Measurements from ENCODE around the gene GCN1.

Gene GCN1

DNA sequence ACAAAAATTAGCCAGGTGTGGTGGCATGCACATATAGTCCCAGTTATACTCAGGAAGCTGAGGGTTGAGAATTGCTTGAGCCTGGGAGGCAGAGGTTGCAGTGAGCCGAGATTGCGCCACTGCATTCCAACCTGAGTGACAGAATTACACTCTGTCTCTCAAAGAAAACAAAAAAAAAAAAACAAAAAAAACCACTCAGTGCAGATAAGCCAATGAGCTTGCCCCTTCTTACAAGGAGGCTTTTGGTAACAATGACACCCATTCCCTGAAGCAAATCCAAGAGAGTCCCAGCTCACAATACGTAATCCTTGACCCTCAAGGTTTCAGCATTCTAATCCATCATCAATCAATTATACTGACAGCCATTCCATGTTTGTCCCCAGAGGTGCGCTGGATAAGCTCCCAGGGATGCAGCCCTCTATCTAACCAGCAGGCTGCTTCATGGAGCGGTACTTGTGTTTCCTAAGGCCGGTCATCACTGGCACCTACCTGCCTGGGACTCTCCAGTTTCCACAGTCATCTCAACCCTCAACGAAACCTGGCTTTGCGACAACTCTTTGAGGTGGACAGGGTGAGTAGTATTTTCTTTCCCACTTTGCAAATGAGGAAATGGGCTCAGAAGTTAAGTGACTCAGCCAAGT lies 12.4 kb downstream of the GCN1 start:
- DNase-seq (ENCODE audit: low read depth in 1 of 2, low spot score in 1 of 2): no peak

DNA sequence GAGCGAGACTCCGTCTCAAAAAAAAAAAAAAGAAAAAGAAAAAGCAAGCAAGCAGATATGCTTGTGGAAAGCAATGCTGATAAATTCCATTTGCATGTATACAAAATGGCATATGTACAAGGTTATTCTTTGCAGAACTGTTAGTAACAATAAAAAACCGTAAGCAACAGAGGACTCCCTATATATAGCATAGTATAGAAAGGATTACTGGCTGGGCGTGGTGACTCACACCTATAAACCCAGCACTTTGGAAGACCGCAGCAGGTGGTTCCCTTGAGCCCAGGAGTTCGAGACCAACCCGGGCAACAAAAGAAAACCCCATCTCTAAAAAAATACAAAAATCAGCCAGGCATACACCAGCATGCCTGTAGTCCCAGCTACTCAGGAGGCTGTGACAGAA lies 13.5 kb downstream of the GCN1 start:
- DNase-seq (ENCODE audit: low read depth in 1 of 2, low spot score in 1 of 2): no peak

GRCh38 chr12:120175537-120175936 lies 19.0 kb downstream of the GCN1 start:
- no peak for DNase-seq (ENCODE audit: low read depth in 1 of 2, low spot score in 1 of 2)

- DNase-seq (ENCODE audit: low read depth in 1 of 2, low spot score in 1 of 2): no peak
These were observed 19.5 kb downstream of the GCN1 start for GRCh38 chr12:120175062-120175461.

- DNase-seq (ENCODE audit: low read depth in 1 of 2, low spot score in 1 of 2): no peak
These were observed 22.5 kb downstream of the GCN1 start for GRCh38 chr12:120172053-120172452.

DNA sequence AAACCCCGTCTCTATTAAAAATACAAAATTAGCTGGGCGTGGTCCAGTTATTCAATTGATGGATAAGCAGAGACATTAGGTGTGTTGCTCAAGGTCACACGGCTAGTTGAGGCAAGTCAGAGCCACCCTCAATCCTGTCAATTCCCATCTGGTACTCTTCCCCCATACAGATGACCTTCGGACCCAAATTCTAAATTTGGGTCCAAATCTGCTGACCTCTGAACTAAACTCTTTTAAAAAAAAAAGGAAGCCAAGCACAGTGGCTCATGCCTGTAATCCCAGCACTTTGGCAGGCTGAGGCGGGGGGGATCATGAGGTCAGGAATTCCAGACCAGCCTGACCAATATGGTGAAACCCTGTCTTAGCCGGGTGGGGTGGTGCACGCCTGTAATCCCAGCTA lies 23.9 kb downstream of the GCN1 start:
- no peak for DNase-seq (ENCODE audit: low read depth in 1 of 2, low spot score in 1 of 2)

- no peak for DNase-seq (ENCODE audit: low read depth in 1 of 2, low spot score in 1 of 2)
These were observed 24.6 kb downstream of the GCN1 start for GRCh38 chr12:120169946-120170345.

DNA sequence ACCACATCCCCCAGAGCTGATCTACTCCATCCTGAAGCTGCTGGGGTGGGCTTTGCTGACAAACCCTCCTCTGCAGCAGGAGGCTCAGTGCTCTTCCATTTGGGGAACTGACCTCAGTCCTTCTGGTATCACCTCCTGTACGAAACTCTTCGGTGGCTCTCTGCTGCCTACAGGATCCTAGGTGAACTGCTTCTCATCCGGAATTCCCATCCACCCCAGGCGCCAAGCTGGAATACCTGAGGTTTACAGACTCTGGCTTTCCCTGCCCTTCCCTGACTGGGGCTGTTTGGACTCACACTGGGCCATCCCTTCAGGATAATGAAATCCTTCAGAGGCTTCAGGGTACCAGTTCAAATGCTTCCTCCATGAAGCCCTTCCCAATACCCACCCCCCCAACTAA lies 26.2 kb downstream of the GCN1 start:
- no peak for DNase-seq (ENCODE audit: low read depth in 1 of 2, low spot score in 1 of 2)

GRCh38 chr12:120167529-120168095 lies 26.9 kb downstream of the GCN1 start:
- DNase-seq (ENCODE audit: low read depth in 1 of 2, low spot score in 1 of 2): no peak

- DNase-seq (ENCODE audit: low read depth in 1 of 2, low spot score in 1 of 2): no peak
These were observed 30.2 kb downstream of the GCN1 start for GRCh38 chr12:120164293-120164692.

DNA sequence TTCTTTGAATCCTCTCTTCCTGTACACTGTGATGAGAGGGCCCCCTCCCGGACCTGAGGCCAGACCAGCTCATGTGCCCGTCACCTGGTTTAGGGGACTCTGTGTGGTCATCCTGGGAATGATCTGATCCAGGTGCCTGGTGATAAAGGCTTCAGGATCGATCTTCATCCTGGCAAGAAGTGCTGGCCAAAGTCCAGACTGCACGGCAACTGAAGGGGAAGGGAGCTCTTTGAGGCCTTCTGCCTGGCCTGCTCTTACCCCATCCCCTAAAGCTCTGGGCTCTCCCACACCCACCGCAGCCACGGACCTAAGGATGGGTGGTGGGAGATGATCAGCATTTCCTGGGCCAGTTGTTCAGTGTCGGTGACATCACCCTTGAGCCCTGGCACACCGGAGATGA lies 31.8 kb downstream of the GCN1 start:
- DNase-seq (ENCODE audit: low read depth in 1 of 2, low spot score in 1 of 2): no peak

DNA sequence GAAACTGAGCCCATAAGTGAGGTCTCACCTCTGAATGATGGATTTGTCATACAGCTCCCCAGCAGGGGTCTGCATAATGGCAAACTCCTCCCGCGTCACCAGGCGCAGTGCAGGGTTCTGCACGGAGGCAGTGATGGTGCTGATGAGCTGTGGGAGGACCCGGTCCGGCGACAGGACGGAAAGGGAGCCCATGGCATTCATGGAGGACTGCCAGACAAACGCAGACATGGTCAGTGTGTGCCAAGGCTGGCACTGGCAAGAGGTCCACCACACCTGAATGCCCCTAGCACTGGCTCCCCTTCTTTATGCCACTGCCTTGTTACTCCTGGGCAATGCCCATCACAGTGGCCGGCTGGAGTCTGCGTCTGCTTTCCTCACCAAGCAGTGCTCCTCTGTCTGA lies 32.7 kb downstream of the GCN1 start:
- DNase-seq (ENCODE audit: low read depth in 1 of 2, low spot score in 1 of 2): no peak

GRCh38 chr12:120159509-120160237 lies 34.8 kb downstream of the GCN1 start:
- DNase-seq (ENCODE audit: low read depth in 1 of 2, low spot score in 1 of 2): no peak

- no peak for DNase-seq (ENCODE audit: low read depth in 1 of 2, low spot score in 1 of 2)
These were observed 36.2 kb downstream of the GCN1 start for GRCh38 chr12:120158351-120158750.

DNA sequence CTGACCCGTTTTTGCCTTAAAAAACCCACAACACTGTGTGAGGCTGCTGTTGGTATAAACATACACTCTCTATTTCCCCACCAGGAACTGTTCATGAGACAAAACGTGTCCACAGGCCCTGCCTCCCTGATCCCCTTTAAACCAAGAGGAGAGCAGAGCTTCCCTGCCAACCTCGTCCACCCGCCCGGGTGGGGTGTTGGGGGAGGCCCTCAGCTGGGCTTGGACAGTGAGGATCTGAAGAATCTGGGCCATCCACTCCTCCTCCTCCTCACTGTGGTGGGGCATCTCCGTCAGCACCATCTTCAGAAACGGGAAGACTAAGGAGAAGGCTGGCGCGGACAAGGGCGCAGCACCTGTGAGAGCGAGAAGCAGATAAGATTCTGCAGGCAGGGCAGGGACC lies 36.8 kb downstream of the GCN1 start:
- DNase-seq (ENCODE audit: low read depth in 1 of 2, low spot score in 1 of 2): no peak

DNA sequence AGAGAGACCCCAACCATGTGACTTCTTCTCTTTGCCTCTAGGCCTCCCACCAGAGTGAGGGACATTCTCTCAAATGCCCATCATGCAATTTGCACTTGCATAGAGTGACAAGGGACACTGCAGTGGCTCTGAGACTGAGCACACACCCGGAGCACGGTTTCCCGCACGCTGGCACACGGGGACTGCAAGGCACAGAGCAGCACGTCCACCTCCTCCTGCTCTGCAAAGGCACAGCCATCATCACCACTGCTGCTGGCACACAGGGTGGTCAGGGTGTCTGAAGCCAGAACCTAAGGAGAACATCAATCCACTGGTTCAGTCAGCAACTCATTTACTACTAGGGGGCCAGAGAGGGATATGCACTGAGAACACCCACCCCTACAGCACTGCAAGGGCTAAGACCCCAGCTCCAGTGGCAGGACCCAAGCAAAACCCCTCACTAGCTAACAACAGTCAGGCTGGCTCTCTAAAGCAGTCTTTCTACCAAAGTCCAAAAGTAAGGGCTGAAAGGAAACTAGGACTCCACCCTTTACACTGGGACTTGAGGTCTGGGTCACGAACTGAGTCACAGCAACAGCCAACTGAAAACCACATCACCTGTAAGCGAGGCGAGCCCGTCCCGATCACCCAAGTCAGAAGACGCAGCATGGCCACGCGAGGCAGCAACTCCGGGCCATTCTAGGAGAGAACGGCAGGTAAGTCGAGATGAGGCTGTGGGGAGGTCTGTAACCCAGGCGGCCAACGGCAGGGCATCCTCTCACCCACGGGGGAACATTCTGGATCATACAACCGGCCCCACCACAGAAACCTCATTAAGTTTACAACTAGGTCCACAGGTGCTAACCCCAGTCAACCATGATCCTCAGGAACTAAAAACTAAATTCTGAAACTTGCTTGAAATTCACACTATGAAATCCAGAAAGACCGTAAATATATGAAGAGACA lies 37.9 kb downstream of the GCN1 start:
- no peak for DNase-seq (ENCODE audit: low read depth in 1 of 2, low spot score in 1 of 2)

GRCh38 chr12:120155072-120155471 lies 39.4 kb downstream of the GCN1 start:
- no peak for DNase-seq (ENCODE audit: low read depth in 1 of 2, low spot score in 1 of 2)

DNA sequence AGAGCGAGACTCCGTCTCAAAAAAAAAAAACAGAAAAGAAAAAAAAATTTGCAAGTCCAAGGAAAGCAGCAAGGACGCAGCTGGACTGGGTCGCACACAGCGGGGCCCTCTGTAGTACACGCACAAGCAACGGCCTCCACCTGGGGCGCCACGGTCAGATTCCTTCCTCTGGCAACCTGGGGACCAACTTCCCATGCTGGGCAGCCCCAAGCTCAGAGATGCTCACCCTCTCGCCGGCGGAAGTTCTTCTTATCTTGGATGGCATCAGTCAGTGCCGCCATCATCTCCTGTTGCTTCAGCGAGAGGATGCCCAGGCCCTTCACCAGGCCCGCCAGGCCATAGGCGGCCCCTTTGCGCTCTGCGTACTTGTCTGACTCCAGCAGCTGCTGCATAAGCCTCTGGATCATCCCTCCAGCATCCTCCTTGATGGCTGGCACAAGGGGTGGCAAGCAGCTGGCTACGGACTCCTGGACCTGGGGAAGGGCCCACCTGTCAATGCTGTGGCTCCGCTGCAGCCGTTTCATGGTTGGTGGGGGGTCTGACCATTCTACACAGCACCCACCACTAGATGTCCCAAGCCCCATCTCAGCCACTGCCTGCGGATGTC lies 43.5 kb downstream of the GCN1 start:
- no peak for DNase-seq (ENCODE audit: low read depth in 1 of 2, low spot score in 1 of 2)

DNA sequence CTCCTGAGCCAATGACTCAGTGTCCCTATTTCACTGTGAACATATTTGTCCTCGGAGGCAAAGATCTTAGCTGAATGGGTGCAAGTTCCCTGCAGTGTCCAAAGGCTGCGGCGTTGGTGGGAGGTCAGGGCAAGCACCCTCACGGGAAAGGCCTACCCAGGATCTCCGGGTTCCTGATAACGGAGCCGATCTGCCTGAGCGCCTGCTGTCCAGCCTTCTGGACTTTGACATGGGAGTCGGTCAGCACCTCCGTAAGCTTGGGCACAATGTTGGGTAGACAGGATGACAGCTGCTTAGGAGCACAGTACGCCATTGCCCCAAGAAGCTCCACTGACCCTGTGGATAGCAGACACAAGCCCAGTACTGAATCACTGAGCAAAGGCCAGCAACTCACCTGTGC lies 46.5 kb downstream of the GCN1 start:
- DNase-seq (ENCODE audit: low read depth in 1 of 2, low spot score in 1 of 2): no peak

GRCh38 chr12:120145164-120145563 lies 49.4 kb downstream of the GCN1 start:
- DNase-seq (ENCODE audit: low read depth in 1 of 2, low spot score in 1 of 2): no peak

- no peak for DNase-seq (ENCODE audit: low read depth in 1 of 2, low spot score in 1 of 2)
These were observed 50.3 kb downstream of the GCN1 start for GRCh38 chr12:120144215-120144614.
